GM18507 (cell line): ENCODE results near the gene LTO1.
A peak's percentile ranks its signal among the peaks of the same experiment; 100 is the strongest.

Source experiments
- DNase-seq: peaks from one replicate; pipeline ENCODE4 v3.0.0; 2011; ENCODE audit warnings: low read depth; ENCODE audit not compliant: insufficient read length; ENCODE audit errors: extremely low spot score
- FAIRE-seq: peaks from 2 replicates; lab custom pipeline; 2011; peaks lifted over from hg19 to GRCh38; lab: Jason Lieb, UNC

Gene LTO1, protein sequence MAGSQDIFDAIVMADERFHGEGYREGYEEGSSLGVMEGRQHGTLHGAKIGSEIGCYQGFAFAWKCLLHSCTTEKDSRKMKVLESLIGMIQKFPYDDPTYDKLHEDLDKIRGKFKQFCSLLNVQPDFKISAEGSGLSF

DNA sequence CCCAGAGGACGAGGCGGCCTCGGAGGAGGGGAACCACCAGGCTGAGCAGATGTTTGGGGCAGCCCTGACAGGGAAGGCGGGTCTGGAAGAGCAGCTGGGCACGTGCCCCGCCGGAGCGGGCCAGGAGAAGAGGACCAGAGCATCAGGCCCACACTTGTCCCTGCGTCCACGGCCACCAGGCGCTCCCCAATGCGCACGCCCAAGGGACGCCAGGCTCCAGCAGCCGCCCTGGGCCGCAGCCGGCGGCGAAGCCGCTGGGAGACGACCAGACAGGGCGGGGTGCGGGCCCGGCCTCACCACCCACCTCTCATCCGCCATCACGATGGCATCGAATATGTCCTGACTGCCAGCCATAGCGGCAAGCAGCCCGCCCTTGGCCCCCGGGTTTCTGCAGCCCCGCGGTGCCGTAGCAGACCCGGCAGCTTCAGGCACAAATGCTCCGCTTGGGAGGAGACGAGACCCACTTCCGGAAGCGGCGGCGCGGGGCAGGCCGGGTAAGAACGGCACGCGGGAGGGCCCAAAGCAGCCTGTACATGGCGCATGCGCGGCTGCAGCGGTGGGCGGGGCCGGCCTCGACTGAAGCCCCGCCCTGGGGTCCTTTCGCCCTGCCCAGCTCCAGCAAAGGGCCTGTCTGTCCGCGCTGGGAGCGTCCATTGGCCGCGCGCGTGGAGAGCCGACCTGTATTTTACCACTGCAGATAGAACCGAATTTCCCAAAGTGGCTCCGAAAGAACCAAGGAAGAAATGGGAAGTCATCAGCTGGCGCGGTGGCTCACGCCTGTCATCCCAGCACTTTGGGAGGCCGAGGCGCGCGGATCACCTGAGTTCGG lies at the start of gene LTO1:
TSS of gene LTO1 (minus strand) at position 468 of the 829 bp plus-strand sequence. CDS start at position 354, 114 bp downstream.
- FAIRE-seq (peak; percentile 90), DNase-seq (peak; percentile 100)

DNA sequence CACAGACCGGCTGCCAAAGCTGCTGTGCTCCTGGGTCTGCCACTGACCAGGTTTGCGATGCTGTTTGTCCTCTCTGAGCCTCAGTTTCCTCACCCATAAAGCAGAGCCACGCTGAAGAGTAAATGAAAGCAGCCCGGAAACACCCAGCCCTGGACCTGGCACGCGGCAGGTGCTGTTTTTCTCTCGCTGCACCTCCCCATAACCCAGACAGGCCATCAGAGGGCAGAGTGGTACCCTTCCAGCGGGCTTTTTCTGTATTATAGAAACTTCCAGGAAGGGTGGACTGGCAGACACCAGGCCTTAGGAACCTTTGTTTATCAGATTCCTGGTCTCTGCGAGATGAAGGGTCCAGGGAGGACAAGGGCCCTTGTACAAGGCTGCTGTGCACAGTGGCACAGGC lies 46.6 kb upstream of the LTO1 start:
- DNase-seq (no peak), FAIRE-seq (no peak)

- DNase-seq (no peak), FAIRE-seq (no peak)
Observed at GRCh38 chr11:69721106-69721505, 46.0 kb upstream of the LTO1 start.

DNA sequence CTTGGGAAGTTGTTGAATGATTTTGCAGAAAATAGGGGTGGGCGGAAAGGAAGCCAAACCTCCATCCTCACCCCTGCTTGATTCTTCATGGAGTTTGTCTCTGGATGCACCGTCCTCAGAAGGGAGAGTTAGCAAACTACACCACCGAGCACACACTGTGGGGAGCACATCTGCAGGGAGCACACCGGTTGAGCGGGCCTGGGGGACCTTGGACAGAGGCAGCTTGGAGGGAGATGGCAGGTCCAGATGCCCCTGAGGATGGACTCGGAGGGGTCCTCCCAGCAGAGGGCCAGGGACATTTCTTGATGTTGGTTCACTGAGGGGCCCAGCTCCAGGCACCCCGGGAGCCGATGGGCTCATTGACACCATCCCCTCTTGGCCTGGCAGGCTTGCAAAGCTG lies 43.8 kb upstream of the LTO1 start:
- DNase-seq: no peak
- FAIRE-seq: no peak

DNA sequence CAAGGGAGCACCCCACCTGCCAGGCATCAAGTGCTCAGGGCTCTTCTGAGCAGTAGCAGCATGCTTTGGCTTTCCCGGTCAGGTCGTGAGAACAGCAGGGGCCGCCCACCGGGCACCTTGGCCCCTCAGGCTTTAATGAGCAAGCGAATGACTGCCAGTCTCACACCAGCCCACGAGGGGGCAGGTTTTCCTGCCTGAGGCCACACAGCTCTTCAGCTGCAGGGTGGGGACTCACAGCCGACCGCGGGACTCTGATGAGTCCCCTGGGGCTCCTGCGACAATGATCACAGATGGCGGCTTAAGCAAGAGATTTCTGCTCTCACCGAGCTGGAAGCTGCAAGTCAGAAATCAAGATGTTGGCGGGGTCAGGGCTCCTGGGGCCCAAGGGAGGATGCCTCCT lies 43.0 kb upstream of the LTO1 start:
- FAIRE-seq: no peak
- peak; percentile 54 for DNase-seq

DNA sequence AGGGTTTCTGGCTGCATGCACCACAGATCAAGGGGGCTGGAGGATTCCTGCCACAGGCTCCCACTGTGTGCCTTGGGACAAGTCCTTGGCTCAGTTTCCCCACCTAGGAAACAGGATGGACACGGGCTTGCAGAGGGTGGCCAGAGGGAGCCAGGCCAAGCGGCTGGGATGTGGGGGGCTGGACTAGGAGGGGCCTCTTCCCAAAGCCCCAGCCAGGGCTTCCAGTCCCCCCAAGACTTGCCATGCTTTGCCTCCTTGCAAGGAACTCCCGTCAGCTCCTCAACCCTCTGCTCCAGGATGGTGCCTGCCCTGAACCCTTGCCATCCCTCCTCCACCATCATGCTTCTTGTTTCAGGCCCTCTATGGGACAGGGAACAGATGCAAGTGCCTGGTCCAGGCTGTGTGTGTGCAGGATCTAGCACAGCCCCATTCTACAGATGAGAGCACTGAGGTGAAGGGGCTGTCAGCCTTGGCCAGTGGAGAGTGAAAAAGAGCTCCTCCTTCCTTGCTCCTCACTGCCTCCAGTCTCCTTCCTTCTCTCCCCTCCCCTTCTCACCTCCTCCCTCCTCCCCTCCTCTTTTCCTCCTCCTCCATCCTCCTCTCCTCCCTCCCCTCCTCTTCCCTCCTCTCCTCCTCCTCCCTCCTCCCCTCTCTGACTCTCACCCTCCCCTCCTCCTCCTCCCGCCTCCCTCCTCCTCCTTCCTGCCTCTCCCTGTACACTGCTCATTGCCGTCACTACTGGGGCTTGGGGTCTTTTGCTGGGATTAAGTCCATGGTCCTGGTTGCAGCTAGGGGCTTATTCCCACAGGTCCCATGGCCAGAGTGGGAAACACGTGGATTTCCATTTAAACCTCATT lies 42.0 kb upstream of the LTO1 start:
- FAIRE-seq (no peak), DNase-seq (no peak)

GRCh38 chr11:69716099-69716498 lies 40.9 kb upstream of the LTO1 start:
- FAIRE-seq (no peak), DNase-seq (no peak)

- no peak for FAIRE-seq
Observed at GRCh38 chr11:69715446-69715845, 40.3 kb upstream of the LTO1 start.

DNA sequence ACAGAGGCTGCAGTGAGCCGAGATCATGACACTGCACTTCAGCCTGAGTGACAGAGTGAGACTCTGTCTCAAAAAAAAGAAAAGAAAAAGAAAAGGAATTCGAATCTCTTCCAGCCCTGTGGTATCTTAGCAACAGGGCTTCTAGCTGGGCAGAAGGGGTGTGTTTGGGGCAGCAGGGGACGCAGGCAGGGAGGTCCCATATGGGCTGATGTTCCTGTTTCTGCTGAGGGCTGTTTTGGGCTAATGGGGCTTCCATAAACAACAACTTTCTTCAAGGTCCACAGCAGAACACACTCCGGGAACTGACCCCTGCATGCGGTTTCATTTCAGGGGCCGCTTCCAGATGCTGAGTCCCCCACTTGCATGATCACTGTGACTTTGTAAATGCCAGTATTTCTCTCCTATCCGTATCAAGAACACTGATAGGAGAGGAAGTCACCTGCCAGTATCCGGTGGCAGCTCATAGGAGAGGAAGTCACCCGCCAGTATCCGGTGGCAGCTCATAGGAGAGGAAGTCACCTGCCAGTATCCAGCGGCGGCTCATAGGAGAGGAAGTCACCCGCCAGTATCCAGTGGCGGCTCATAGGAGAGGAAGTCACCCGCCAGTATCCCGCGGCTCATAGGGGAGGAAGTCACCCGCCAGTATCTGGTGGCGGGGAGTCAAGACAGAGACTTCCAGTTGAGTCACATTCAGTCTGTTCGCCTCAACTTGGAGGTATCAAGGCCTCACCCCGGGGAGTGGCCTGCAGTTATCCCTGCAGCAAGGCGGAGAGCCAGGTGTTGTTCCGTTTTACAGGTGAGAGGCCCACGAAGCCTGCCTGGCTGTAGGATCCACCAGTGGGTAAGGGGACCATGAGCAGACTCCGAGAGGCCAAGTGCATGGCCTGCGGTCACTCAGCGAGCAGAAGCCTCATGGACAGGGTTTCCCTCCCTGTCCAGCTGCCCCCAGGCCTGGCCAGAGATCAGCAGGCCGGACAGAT lies 37.0 kb upstream of the LTO1 start:
- FAIRE-seq (no peak), DNase-seq (no peak)

More at GRCh38 chr11:69715446-69715845, 40.3 kb upstream of the LTO1 start:
- DNase-seq: no peak

DNA sequence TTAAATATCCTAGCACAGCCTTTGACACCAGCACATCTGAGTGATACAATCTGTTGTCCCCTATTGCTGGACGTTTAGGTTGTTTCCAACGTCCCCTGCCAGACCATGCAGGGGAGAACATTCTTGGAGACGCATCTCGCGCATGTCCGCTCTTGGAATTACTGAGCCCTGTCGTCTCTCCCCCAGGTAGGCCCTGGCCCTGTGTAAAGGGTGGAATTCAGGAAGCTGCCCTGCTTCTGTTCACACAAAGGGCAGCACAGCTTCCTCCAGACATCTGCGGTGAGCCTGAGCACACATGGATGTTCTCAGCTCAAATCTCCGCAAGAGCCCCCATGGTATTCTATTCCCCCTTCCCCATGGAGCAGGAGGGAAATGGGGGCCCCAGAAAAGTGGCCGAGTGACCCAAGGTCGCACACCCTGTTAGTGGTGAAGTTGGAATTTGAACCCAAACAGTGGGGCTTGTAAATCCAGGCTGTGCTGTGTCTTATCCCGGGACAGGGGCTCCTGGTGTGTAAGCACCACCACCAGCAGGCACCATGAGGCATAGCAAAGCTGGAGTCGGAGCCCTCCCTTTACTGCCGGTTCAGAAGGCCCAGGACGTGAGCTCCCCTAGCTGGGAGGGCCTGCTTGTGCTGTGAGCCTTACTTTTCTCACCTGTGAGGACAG lies 33.7 kb upstream of the LTO1 start:
- FAIRE-seq (no peak), DNase-seq (no peak)

- FAIRE-seq: no peak
Observed at GRCh38 chr11:69707176-69707575, 32.0 kb upstream of the LTO1 start.

DNA sequence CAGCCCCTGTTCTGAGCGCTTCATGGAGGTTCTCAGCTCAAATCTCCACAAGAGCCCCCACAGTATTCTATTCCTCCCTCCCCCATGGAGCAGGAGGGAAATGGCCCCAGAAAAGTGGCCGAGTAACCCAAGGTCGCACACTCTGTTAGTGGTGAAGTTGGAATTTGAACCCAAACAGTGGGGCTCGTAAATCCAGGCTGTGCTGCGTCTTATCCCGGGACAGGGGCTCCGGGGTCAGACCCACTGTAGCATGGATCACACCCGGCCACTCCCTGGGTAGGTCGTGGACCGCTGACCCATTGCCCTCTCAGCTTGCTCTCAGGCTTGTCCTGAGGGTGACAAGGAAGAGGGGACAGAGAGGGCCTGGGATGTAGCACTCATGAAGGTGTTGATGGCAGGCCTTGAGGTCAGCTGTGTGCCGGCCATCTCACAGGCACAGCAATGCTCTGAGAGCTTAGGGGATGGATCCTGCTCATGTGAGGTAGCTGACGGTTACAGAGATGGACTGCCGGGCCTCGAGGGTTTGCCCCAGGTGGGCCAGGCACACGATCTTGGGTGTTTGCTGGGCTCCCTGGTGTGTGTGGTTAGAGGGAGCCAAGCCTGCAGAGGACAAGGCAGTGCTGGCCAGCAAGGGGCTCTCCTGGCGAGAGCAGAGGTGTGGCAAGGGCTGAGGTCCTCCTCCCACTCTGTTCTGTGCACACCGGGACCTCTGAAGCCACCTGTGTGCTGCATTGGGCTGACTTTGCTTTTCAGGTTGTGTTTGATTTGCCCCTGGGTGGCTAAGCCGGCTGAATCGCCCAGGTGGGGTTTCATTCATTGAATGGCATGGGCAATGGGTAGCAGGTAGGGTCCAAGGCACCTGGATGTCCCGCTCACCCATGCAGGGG lies 31.0 kb upstream of the LTO1 start:
- FAIRE-seq (no peak), DNase-seq (no peak)

More at GRCh38 chr11:69707176-69707575, 32.0 kb upstream of the LTO1 start:
- no peak for DNase-seq

GRCh38 chr11:69705351-69705811 lies 30.2 kb upstream of the LTO1 start:
- DNase-seq (no peak), FAIRE-seq (no peak)

DNA sequence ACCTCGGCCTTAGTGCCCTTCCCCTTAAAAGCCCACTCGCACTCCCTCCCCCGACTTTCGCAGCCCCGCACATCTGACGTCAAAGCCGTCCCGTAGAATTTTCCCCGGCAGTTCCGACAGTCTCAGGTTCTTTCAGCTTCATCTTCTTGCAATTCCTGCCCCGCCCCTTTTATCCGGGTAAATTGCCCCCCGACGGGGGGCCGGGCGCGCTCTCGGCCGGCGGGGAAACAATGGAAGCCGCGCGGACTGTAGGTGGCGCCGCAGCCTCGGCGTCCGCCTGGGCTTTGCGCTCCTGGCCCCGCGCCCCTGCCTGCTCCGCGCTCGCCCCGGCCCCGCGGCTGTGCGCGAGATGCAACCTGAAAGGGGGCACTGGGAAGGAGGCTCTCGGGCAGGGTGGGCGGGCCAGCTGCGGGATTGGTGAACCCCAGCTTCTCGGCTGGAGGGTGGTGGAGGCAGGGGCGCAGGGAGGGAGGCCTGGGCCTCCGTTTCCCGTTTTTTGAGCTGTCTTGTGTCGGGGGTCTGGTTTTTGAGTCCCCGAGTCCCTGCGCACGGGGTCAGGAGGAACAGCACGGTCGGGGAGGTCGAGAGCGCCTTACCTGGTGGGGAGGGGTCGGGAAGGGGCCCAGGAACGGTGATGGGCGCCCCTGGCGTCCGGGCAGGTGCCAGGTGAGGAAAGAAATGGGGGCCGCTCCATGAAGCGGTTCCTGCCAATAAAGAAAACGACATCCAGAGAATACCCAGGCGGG lies 29.5 kb upstream of the LTO1 start:
- DNase-seq: no peak
- no peak for FAIRE-seq

DNA sequence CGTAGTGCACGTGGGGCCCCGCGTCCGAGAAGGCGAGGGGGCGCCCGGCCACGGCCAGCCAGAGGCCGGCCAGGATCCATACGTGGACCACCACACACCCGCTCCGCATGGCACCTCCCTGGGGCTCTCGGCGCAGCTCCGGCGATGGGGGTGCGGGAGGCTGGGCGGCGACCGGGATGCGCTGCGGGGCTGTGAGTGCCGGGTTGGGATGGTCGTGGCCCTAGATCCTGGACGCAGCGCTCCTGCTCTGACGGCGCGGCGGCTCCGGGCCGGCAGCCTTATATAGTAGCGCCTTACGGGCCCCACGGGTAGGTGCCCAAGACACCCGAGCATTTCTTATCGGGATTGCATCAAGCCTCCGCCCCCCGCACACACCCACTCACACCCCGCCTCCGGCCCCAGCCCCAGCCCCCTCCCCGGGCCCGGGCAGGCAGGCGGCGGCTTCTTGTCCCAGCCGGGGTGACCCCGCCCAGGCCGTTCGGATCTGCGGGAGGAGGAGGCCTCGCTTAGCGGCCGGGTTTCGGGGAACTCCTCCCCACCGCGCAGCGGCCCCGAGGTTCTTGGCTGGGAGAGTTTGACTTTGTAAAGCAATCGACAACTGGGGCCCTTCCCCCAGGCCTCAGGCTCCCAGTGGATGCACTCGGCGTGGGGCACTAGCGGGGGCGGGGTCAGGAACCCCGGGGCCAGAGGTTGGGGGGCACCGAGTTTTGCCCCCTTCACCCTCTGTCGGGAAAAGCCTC lies 28.8 kb upstream of the LTO1 start, which contains the start of gene FGF19:
TSS of gene FGF19 (minus strand) at position 255 of the 740 bp plus-strand sequence. CDS start at position 109, 146 bp downstream.
- DNase-seq (no peak), FAIRE-seq (no peak)

DNA sequence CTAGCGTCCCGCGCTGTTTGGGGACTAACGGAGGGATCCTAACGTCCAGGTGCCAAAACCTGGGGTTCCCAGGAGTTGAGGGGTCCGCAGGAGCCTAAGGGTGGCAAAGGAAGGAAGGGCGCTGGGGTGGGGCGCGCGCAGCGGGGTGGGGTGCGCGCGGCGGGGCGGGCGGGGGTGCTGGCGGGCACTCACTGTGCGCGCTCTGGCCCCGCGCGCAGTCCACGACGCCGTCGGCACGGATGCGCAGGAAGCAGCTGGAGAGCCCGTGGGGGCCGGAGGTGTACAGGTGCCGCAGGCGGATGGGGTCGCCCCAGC lies 28.3 kb upstream of the LTO1 start:
- FAIRE-seq (no peak), DNase-seq (no peak)
